ENCODE results near the gene RCBTB1.

The RCBTB1 gene

GRCh38 chr13:49559006-49559405 is 26.4 kb downstream of the RCBTB1 start:
- no peak for DNase-seq (ENCODE audit: low read depth)

DNA sequence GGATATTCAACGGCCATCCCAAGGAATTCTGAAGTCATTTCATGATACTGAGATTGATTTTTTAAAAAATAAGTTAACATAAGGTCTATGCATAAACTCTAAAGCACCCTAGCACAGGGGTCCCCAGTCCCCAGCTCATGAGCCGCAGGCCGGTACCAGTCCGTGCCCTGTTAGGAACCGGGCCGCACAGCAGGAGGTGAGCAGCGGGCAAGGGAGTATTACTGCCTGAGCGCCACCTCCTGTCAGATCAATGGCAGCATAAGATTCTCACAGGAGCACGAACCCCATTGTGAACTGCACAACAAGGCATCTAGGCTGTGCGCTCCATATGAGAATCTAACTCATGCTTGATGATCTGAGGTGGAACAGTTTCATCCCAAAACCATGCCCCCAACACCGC is 31.0 kb downstream of the RCBTB1 start:
- DNase-seq (ENCODE audit: low read depth): no peak

DNA sequence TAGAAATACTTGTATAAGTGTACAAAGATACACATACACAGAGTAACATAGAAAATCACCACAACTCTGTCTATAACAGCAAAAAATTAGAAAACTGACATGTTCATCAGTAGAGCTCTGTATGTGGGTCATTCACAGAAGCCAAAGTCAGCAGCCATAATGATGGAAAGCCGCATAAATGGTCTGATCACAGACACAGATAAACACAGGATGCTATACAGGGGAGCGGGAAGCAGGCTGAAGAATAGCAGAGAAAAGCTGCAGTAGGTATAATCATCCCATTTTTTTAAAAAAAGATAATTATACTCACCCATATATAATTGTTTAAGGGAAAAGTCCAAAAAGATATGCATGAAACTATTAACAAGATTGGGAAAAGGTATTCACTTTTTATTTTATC is 31.5 kb downstream of the RCBTB1 start:
- no peak for DNase-seq (ENCODE audit: low read depth)

- DNase-seq (ENCODE audit: low read depth): no peak
Measured at GRCh38 chr13:49550942-49551644, 34.3 kb downstream of the RCBTB1 start.

DNA sequence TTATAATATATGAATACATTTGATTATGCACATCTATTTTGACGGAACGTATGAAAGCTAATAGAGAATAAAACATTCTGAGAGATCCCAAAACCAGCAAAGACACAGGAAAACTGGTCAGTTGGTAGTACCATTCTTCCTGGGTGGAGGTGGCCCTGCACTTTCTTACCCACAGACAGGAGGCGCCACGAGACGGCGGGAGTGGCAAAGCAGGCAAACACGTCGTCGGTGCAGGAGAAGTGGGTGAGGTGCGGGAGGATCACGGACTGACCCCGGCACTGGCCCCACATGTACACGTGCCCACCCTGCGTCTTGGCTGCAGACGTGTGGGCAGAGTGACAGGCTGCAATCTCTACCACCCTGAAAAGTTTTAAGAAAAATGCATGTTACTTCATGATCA is 36.1 kb downstream of the RCBTB1 start:
- DNase-seq (ENCODE audit: low read depth): no peak

DNA sequence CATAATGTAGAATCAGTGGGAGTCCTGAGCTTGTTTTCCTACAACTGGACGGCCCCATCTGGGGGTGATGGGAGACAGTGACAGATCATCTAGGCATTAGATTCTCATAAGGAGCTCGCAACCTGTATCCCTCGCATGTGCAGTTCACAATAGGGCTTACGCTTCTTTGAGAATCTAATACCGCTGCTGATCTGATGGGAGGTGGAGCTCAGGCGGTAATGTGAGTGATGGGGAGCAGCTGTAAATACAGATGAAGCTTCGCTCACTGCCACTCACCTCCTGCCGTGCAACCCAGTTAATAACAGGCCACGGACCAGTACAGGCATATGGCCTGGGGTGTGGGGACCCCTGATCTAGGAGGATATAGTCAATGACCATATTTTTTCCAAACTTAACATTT is 38.8 kb downstream of the RCBTB1 start:
- no peak for DNase-seq (ENCODE audit: low read depth)

- DNase-seq (ENCODE audit: low read depth): no peak
Measured at GRCh38 chr13:49545661-49546060, 39.7 kb downstream of the RCBTB1 start.

DNA sequence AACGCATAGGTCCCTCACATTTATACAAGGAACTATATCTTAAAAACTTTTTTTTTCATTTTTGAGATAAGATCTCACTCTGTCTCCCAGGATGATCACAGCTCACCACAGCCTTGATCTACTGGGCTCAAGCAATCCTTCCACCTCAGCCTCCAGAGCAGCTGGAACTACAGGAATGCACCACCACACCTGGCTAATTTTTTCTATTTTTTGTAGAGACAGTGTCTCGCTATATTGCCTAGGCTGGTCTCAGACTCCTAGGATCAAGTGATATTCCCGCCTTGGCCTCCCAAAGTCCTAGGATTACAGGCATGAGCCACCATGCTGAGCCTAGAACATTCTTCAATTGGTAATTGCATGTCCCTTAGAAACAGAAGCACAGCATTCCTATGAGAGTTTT is 41.7 kb downstream of the RCBTB1 start:
- DNase-seq (ENCODE audit: low read depth): no peak

DNA sequence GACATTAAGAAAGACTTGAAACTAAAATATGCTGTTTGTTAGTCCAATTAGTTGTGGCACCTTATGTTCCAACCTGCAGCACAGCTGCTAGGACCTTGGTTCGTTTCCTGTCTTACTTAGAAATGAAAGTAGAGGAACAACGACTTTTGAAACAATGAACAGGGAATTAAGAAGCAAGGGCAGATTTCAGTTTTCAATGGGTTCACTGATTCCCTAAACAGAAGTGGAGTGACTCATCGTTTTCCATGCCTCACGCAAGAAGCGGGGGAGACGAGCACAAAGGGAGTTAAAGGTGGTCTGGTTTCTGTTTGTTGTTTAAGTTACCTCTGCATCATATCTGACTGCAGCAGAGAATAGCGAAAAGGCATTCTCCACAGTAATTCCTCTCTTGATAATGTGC is 44.8 kb downstream of the RCBTB1 start:
- peak; percentile 41 for DNase-seq (ENCODE audit: low read depth)

- no peak for DNase-seq (ENCODE audit: low read depth)
Measured at GRCh38 chr13:49539746-49540145, 45.6 kb downstream of the RCBTB1 start.

DNA sequence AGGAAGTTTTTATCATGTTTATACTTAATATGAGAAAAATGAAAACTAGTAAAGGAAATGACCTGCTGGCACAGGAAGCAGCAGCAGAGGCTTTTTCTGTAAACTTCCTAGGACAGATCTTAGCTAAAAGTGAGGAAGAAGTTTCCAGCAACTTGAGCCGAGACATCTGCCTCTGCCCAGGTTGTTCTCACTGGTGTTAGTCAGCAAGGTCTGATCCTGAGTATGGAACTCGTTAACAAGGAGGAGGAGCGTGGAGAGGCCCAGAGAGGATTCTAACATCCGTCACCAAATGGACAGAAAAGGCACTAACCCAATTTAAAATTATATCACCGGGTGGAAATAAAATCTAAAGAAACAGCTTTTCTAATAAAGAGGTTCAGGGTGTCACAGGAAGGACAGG is 46.0 kb downstream of the RCBTB1 start:
- DNase-seq (ENCODE audit: low read depth): no peak

- no peak for DNase-seq (ENCODE audit: low read depth)
Measured at GRCh38 chr13:49538404-49538803, 47.0 kb downstream of the RCBTB1 start.

DNA sequence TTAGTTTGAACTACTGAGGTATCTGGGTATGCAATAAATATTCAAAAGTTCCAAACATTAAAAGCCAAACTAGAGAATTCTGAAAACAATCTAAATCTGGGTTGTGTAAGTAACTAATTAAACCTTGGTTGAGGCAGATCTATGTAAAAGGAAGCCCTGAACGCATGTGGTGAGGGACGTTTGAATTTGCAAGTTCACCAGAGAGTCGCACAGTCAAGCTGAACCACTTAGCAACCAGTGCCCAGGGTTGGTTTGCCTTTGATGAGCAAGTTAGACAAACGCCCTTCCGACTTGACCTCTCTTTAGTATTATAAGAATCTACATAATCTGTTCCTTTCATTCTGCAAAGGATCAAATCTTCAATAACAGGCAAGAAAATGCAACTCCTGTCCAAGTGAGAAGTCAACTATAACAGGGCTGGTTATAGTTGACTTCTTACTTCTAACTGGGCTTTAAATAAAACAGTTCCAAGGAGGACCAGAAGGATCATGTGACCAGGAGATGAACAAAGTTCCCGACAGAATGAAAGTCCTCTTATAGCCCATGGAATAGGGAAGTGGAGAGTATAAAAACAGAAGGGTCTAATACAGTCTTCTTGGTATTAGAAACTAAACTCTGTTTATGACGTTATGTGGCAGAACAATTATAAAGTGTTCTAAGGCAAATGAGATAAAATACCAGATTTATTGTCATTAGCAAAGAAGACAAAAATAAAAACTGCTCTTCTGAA is 49.0 kb downstream of the RCBTB1 start:
- no peak for DNase-seq (ENCODE audit: low read depth)

GRCh38 chr13:49533591-49534269 is 51.6 kb downstream of the RCBTB1 start:
- DNase-seq (ENCODE audit: low read depth): no peak

GRCh38 chr13:49533011-49533410 is 52.3 kb downstream of the RCBTB1 start:
- DNase-seq (ENCODE audit: low read depth): no peak

GRCh38 chr13:49532593-49532992 is 52.8 kb downstream of the RCBTB1 start:
- no peak for DNase-seq (ENCODE audit: low read depth)

DNA sequence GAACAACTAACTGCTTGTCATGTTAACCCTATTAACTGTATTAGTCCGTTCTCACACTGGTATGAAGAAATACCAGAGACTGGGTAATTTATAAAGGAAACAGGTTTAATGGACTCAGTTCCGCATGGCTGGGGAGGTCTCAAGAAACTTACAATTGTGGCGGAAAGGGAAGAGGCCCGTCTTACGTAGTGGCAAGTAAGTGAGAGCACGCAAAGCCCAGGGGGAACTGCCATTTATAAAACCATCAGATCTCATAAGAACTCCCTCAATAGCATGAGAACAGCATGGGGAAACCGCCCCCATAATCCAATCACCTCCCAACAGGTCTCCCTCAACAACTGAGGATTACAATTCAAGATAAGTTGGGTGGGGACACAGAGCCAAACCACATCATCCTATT is 54.9 kb downstream of the RCBTB1 start:
- DNase-seq (ENCODE audit: low read depth): no peak

GRCh38 chr13:49528161-49528560 is 57.2 kb downstream of the RCBTB1 start:
- DNase-seq (ENCODE audit: low read depth): no peak

GRCh38 chr13:49527123-49527522 is 58.2 kb downstream of the RCBTB1 start:
- DNase-seq (ENCODE audit: low read depth): no peak

GRCh38 chr13:49524740-49525501 is 60.4 kb downstream of the RCBTB1 start:
- DNase-seq (ENCODE audit: low read depth): peak; percentile 21

DNA sequence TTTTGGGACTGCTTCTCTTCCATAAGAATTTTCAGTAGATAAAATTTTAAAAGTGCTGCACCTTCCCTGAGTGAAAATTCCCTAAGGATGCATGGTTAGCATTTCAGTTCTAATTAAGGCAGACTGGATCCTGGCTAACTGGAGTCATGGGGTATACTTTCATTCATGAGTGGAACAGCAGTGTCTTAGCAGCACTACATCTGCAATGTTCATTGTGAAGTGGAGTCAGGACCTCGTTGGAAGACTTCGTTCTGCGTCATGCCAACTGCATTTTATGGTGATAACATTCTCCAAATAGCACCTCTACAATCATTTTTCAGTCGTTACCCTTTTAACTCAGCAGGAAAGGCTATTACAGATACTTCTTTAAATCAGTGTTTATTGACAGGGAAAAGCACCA is 64.1 kb downstream of the RCBTB1 start:
- no peak for DNase-seq (ENCODE audit: low read depth)

DNA sequence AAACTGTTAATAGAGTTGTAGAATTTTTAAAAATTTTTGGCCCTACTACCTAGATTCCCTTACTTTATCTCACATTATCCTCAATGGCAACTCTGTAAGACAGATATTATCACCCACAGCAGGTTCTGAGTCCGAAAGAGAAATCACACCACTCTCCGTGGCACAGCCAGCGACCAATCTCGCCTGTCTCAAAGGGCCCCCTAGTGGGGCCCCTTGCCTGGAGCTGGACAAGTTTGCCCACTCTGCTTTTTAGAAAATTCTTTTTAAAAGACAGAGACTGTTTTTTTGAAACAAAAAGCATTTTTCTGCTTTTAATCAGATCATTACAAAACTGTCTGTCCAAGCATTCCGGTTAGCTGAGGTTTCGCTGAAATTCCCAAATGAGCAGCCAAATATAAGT is 67.9 kb downstream of the RCBTB1 start:
- DNase-seq (ENCODE audit: low read depth): peak; percentile 25

DNA sequence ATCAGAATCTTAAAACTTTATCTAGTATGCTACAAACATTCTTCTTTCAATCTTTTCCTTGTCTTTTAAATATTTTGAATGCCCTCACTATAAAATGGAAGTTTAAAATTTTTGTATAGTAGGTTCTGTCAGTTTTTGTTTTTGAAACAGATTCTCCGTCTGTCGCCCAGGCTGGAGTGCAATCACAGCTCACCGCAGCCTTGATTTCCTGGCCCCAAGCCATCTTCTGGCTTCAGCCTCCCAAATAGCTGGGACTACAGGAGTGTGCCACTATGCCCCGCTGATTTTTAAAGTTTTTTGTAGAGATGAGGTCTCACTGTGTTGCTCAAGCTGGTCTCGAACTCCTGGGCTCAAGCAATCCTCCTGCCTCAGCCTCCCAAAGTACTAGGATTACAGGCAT is 68.9 kb downstream of the RCBTB1 start:
- DNase-seq (ENCODE audit: low read depth): no peak

Data from fibroblast of gingiva (primary cell).